HepG2 (cell line): Measurements from ENCODE around the gene PAPSS2. TPM values are rescaled to one million over a fixed set of nuclear protein-coding genes. Genes with fewer than 3 reads are reported as not detected.

ENCODE experiments used
- ATAC-seq: fragments of 200-7000 bp; cut with Tn5 transposase; 3 replicates; pipeline ENCODE4 v1.9.1; 2020; ENCODE audit warnings: mild to moderate bottlenecking, moderate library complexity
- BruUV-seq: library from RNA; stranded (reverse); fragments of 400-500 nt; replicated peaks from 2 replicates; lab custom pipeline; 2021; lab: Mats Ljungman, UMichigan
- CTCF ChIA-PET: fragments of 300-600 bp; formaldehyde crosslinking; extraction: SDS; loops from one replicate; lab custom pipeline; 2021; ENCODE audit warnings: low total read pairs, inconsistent platforms, low intra/inter-chr PET ratio; lab: Yijun Ruan, JAX
- POLR2A ChIA-PET: fragments of 350-600 bp; sonication (Branson Sonifier 250); formaldehyde crosslinking; loops from one replicate; lab custom pipeline; 2020; ENCODE audit warnings: antibody characterized with exemption, inconsistent platforms; lab: Yijun Ruan, JAX
- DNase-seq: peaks from one replicate; pipeline ENCODE4 v3.0.0-alpha.2; 2015; ENCODE audit warnings: low spot score
- FAIRE-seq: peaks from 3 replicates; lab custom pipeline; 2011; peaks lifted over from hg19 to GRCh38; lab: Jason Lieb, UNC
- H2AFZ ChIP-seq: one replicate; pipeline ENCODE4 v1.6.1; 2011; ENCODE audit warnings: low read length, inconsistent platforms
- H3K27ac ChIP-seq: fragments of 300-600 bp; 3 replicates; pipeline ENCODE4 v1.8.0; 2011; ENCODE audit warnings: mixed run types, mild to moderate bottlenecking, mixed read lengths, low read length, inconsistent platforms; ENCODE audit not compliant: insufficient read depth; ENCODE audit errors: extremely low read length
- H3K27me3 ChIP-seq, 2 experiments: fragments of 200-600 bp in 1 of 2; 2 replicates in 1 of 2; 3 replicates in 1 of 2; pipeline versions ENCODE4 v1.6.0 to v1.8.0; 2011; ENCODE audit warnings: low read length in 2 of 2, mild to moderate bottlenecking in 2 of 2, moderate library complexity in 2 of 2, inconsistent platforms in 1 of 2; ENCODE audit not compliant: insufficient read depth in 2 of 2, control insufficient read depth in 1 of 2
- H3K36me3 ChIP-seq, 2 experiments: fragments of 200-600 bp in 1 of 2; replicated peaks in 1 of 2; 2 replicates in 1 of 2; 3 replicates in 1 of 2; pipeline versions ENCODE4 v1.5.1 to v1.8.0; 2011; ENCODE audit warnings: low read length in 2 of 2, inconsistent platforms in 1 of 2; ENCODE audit not compliant: insufficient read depth in 2 of 2, control insufficient read depth in 1 of 2
- H3K4me1 ChIP-seq: 2 replicates; pipeline ENCODE4 v1.5.1; 2012; ENCODE audit warnings: low read length, inconsistent platforms; ENCODE audit not compliant: insufficient read depth
- H3K4me2 ChIP-seq: 2 replicates; pipeline ENCODE4 v1.6.0; 2011; ENCODE audit warnings: low read depth, low read length, inconsistent platforms
- H3K4me3 ChIP-seq, 3 experiments: fragments of 200-600 bp in 1 of 3; sonication (generic), shearing (Covaris generic) in 1 of 3; replicated peaks in 1 of 3; 2 replicates each; pipeline ENCODE4 v1.5.1; 2011 to 2016; ENCODE audit warnings: low read length in 3 of 3, inconsistent platforms in 2 of 3, low read depth in 2 of 3, mild to moderate bottlenecking in 2 of 3, control low read depth in 1 of 3, mixed read lengths in 1 of 3; ENCODE audit not compliant: insufficient read depth in 1 of 3
- H3K79me2 ChIP-seq: one replicate; pipeline ENCODE4 v1.6.1; 2011; ENCODE audit warnings: low read length, inconsistent platforms; ENCODE audit not compliant: insufficient read depth
- H3K9ac ChIP-seq: 2 replicates; pipeline ENCODE4 v1.6.0; 2011; ENCODE audit warnings: mild to moderate bottlenecking, low read depth, low read length, inconsistent platforms; ENCODE audit not compliant: insufficient read depth
- H3K9me3 ChIP-seq: 2 replicates; pipeline ENCODE4 v1.5.1; 2012; ENCODE audit warnings: mild to moderate bottlenecking, low read length
- H4K20me1 ChIP-seq: 2 replicates; pipeline ENCODE4 v1.6.0; 2011; ENCODE audit warnings: inconsistent platforms, mild to moderate bottlenecking, low read length, moderate library complexity; ENCODE audit not compliant: insufficient read depth
- BORCS8-MEF2B ChIP-seq: sonication (generic); formaldehyde crosslinking; IDR thresholded peaks from 2 replicates; pipeline ENCODE4 v1.8.0; 2022; ENCODE audit warnings: mild to moderate bottlenecking, missing genetic modification reagents
- CENPT ChIP-seq: sonication (generic); formaldehyde crosslinking; IDR thresholded peaks from 2 replicates; pipeline ENCODE4 v1.8.0; 2022; ENCODE audit warnings: low read depth, mild to moderate bottlenecking, moderate library complexity, missing genetic modification reagents
- FIP1L1 ChIP-seq: fragments of 200-400 bp; formaldehyde crosslinking; IDR thresholded peaks from 2 replicates; pipeline ENCODE4 v1.6.1; 2018; ENCODE audit warnings: low read depth, mild to moderate bottlenecking, low read length, moderate library complexity, borderline replicate concordance; ENCODE audit not compliant: insufficient read depth
- MAF1 ChIP-seq: sonication (generic); formaldehyde crosslinking; IDR thresholded peaks from 2 replicates; pipeline ENCODE4 v1.5.0; 2020; ENCODE audit warnings: missing genetic modification reagents, borderline replicate concordance
- MLLT10 ChIP-seq: sonication (generic); formaldehyde crosslinking; IDR thresholded peaks from 2 replicates; pipeline ENCODE4 v1.4.0; 2020; ENCODE audit warnings: missing genetic modification reagents
- NCOA5 ChIP-seq: sonication (generic); formaldehyde crosslinking; IDR thresholded peaks from 2 replicates; pipeline ENCODE4 v1.4.0; 2020; ENCODE audit warnings: missing genetic modification reagents
- TMF1 ChIP-seq: sonication (generic); formaldehyde crosslinking; IDR thresholded peaks from 2 replicates; pipeline ENCODE4 v1.8.1; 2022; ENCODE audit warnings: low read depth, missing genetic modification reagents
- ZFP1 ChIP-seq: IDR thresholded peaks from 2 replicates; pipeline ENCODE4 v1.6.1; 2016
- ZNF557 ChIP-seq: sonication (generic); formaldehyde crosslinking; IDR thresholded peaks from 2 replicates; pipeline ENCODE4 v1.4.0; 2020; ENCODE audit warnings: missing genetic modification reagents
- ZNF678 ChIP-seq: sonication (generic); formaldehyde crosslinking; IDR thresholded peaks from 2 replicates; pipeline ENCODE4 v1.4.0; 2020; ENCODE audit warnings: mild to moderate bottlenecking, missing genetic modification reagents
- ZNF737 ChIP-seq: sonication (generic); formaldehyde crosslinking; IDR thresholded peaks from 2 replicates; pipeline ENCODE4 v1.5.0; 2020; ENCODE audit warnings: missing genetic modification reagents, mild to moderate bottlenecking, borderline replicate concordance
- WGBS: methylation state at CpG from one replicate; pipeline ENCODE4 v1.1.6; 2017; ENCODE audit warnings: low lambda C conversion rate; 5-methylcytosine and 5-hydroxymethylcytosine counted together
- in situ Hi-C: cut with HindIII; loops from 2 replicates; pipeline ENCODE4 v1.10.0; 2017; ENCODE audit warnings: low pct_unique_long_range_greater_than_20kb; ENCODE audit not compliant: extremely low pct_ligation_motif_present
- intact Hi-C: fragments of 100-400 bp; cut with micrococcal nuclease; formaldehyde crosslinking; loops from one replicate; pipeline ENCODE4 v1.10.0; 2022; ENCODE audit not compliant: unreplicated experiment
- polyA plus RNA-seq, 8 experiments: library from polyadenylated mRNA; depleted of rRNA in 3 of 8; stranded (reverse) in 7 of 8; unstranded in 1 of 8; fragments of >200 nt; fragmentation: Illumina TruSeq in 4 of 8; extraction: Trizol in 4 of 8; gene quantifications; 2 replicates each; pipeline versions ENCODE4 v1.2.1 to v1.2.3, GENCODE V29; 2011 to 2016; ENCODE audit warnings: low read depth in 4 of 8, missing spikeins in 1 of 8, mixed read lengths in 1 of 8; ENCODE audit not compliant: insufficient read depth in 1 of 8
- total RNA-seq, 5 experiments: library from RNA; depleted of rRNA; stranded (reverse); fragments of >200 nt; fragmentation: Illumina TruSeq; extraction: Trizol; gene quantifications; 2 replicates each; pipeline ENCODE4 v1.2.3, GENCODE V29; 2016; ENCODE audit warnings: low read depth in 1 of 5
- TF ChIP-seq, protein P1 (sequence below): sonication (generic); formaldehyde crosslinking; IDR thresholded peaks from 2 replicates; pipeline ENCODE4 v1.4.0; 2020; ENCODE audit warnings: mild to moderate bottlenecking, missing genetic modification reagents
- TF ChIP-seq, protein P2 (sequence below): sonication (generic); formaldehyde crosslinking; IDR thresholded peaks from 2 replicates; pipeline ENCODE4 v1.5.0; 2020; ENCODE audit warnings: mild to moderate bottlenecking, missing genetic modification reagents

PAPSS2 gene
- total and polyA plus RNA-seq, 2 of the 13 experiments (the other 11 are each of a cell fraction or from before 2014, with no cell fraction given) = 0.11 to 0.12 TPM

DNA sequence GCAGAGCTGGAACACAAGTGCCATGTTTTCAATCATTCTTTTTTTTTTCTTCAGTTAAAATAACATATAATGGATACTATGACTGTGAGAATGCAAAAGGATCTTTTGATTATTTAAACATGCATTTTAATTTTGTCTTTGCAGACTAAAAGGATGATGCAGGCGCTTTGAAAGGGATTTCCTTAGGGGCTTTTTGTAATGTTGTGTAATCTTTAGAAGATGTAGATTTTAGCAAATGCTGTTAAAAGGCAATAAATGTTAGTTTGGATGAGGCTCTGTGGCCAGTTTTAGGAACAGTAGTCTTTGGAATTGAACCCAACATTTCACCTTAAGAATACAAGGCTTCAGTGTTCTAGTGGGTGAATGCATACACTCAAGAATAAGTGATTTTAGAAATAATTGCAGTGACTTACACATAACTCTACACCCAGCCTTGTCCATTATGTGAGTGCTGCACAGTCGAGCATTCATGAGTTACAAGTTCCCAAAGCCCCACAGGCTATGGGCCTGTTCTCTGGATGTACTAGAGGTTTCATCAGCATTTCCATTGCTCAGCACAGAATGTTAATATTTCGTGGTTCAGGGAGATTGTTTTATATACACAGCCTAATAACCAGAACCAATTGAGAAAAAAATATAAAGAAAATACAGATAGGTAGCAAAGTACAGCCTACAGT lies 11.6 kb downstream of the PAPSS2 start:
- H4K20me1 ChIP-seq = no peaks in the 10 kb centered on the region
- H3K4me2 ChIP-seq = no peak overlapping the region
- CTCF ChIA-PET = no interaction called here
- H3K9me3 ChIP-seq = no peaks in the 10 kb centered on the region
- no peak overlapping the region for H2AFZ ChIP-seq
- no peaks in the 10 kb centered on the region for H3K27me3 ChIP-seq
- no peak for FAIRE-seq
- no peaks in the 10 kb centered on the region for H3K4me1 ChIP-seq
- H3K79me2 ChIP-seq = no peaks in the 10 kb centered on the region
- no peaks in the 10 kb centered on the region for H3K36me3 ChIP-seq
- TF ChIP-seq ZNF678 (no peak), MLLT10 (CRISPR knock-in tag) (no peak), NCOA5 (CRISPR knock-in tag) (no peak), ZFP1 (CRISPR knock-in tag) (no peak), BORCS8-MEF2B (CRISPR knock-in tag) (no peak), CENPT (no peak), ZNF557 (no peak), MAF1 (CRISPR knock-in tag) (no peak), TMF1 (CRISPR knock-in tag) (no peak), FIP1L1 (no peak), ZNF737 (CRISPR knock-in tag) (no peak)
- TF ChIP-seq, protein P1, sequence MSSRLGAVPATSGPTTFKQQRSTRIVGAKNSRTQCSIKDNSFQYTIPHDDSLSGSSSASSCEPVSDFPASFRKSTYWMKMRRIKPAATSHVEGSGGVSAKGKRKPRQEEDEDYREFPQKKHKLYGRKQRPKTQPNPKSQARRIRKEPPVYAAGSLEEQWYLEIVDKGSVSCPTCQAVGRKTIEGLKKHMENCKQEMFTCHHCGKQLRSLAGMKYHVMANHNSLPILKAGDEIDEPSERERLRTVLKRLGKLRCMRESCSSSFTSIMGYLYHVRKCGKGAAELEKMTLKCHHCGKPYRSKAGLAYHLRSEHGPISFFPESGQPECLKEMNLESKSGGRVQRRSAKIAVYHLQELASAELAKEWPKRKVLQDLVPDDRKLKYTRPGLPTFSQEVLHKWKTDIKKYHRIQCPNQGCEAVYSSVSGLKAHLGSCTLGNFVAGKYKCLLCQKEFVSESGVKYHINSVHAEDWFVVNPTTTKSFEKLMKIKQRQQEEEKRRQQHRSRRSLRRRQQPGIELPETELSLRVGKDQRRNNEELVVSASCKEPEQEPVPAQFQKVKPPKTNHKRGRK (CRISPR knock-in tag) = no peak
- TF ChIP-seq, protein P2, sequence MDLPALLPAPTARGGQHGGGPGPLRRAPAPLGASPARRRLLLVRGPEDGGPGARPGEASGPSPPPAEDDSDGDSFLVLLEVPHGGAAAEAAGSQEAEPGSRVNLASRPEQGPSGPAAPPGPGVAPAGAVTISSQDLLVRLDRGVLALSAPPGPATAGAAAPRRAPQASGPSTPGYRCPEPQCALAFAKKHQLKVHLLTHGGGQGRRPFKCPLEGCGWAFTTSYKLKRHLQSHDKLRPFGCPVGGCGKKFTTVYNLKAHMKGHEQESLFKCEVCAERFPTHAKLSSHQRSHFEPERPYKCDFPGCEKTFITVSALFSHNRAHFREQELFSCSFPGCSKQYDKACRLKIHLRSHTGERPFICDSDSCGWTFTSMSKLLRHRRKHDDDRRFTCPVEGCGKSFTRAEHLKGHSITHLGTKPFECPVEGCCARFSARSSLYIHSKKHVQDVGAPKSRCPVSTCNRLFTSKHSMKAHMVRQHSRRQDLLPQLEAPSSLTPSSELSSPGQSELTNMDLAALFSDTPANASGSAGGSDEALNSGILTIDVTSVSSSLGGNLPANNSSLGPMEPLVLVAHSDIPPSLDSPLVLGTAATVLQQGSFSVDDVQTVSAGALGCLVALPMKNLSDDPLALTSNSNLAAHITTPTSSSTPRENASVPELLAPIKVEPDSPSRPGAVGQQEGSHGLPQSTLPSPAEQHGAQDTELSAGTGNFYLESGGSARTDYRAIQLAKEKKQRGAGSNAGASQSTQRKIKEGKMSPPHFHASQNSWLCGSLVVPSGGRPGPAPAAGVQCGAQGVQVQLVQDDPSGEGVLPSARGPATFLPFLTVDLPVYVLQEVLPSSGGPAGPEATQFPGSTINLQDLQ = no peak
- TF ChIP-seq, all 625 proteins: peak for 0
- BruUV-seq = no TSS peak
- intact Hi-C loops = no loop called here
- H3K27ac ChIP-seq = no peak overlapping the region
- 0% methylated on average over 3 of the region's 3 CpGs for WGBS
- H3K4me3 ChIP-seq = no peak overlapping the region
- DNase-seq (no peak), ATAC-seq (no peak)
- POLR2A ChIA-PET = no interaction called here
- in situ Hi-C loops = loop anchor here (25.0 kb wide), 1 partner anchor 441 kb away; no protein-coding TSS in a partner anchor
- H3K9ac ChIP-seq = no peak overlapping the region
